Suprapubic skin (tissue), 4 donors: ENCODE data around the gene DNAH2. TPM values are rescaled to one million over a fixed set of nuclear protein-coding genes. Genes with fewer than 3 reads are reported as not detected.

ENCODE experiments used
- DNase-seq, 2 donors: peaks; one replicate each; pipeline ENCODE4 v3.0.0-alpha.2; 2019; ENCODE audit warnings: low spot score in 2 of 2
- H3K27ac ChIP-seq: fragments of 200-600 bp; sonication (generic); one replicate; pipeline ENCODE4 v1.5.1; 2019
- H3K27me3 ChIP-seq: fragments of 200-600 bp; sonication (generic); one replicate; pipeline ENCODE4 v1.5.1; 2019
- H3K36me3 ChIP-seq: fragments of 200-600 bp; sonication (generic); one replicate; pipeline ENCODE4 v1.5.1; 2019
- H3K4me1 ChIP-seq: fragments of 200-600 bp; sonication (generic); one replicate; pipeline ENCODE4 v1.5.1; 2019
- H3K4me3 ChIP-seq: fragments of 200-600 bp; sonication (generic); one replicate; pipeline ENCODE4 v1.5.1; 2019; ENCODE audit warnings: mild to moderate bottlenecking
- H3K9me3 ChIP-seq: fragments of 200-600 bp; sonication (generic); one replicate; pipeline ENCODE4 v1.5.1; 2019
- EP300 ChIP-seq: sonication (generic); formaldehyde crosslinking; IDR thresholded peaks from one replicate; pipeline ENCODE4 v1.6.1; 2017; ENCODE audit warnings: antibody characterized with exemption
- POLR2A ChIP-seq, 2 donors: fragments of 450-650 bp; IDR thresholded peaks; one replicate each; pipeline ENCODE4 v1.6.1; 2017; ENCODE audit warnings: antibody characterized with exemption in 2 of 2, mild to moderate bottlenecking in 2 of 2, moderate library complexity in 2 of 2
- POLR2AphosphoS5 ChIP-seq, 3 donors: sonication (generic); formaldehyde crosslinking; IDR thresholded peaks; one replicate each; pipeline ENCODE4 v1.6.1; 2017; ENCODE audit warnings: antibody characterized with exemption in 3 of 3
- WGBS: methylation state at CpG from one replicate; pipeline ENCODE4 v1.1.5; 2018; 5-methylcytosine and 5-hydroxymethylcytosine counted together
- total RNA-seq, 4 donors: library from RNA; depleted of rRNA; stranded (reverse); fragments of >200 nt; gene quantifications; one replicate each; pipeline ENCODE4 v1.1.0, GENCODE V29; 2016
- TF ChIP-seq, protein P1 (sequence below), 2 donors: fragments of 200-600 bp in 1 of 2; fragments of 450-650 bp in 1 of 2; sonication (generic) in 1 of 2; IDR thresholded peaks; one replicate each; pipeline ENCODE4 v1.5.1; 2016 to 2019; ENCODE audit warnings: antibody characterized with exemption in 2 of 2, mild to moderate bottlenecking in 1 of 2, moderate library complexity in 1 of 2

The DNAH2 gene
- total RNA-seq, 4 donors from 2014 or later, result 0.08 to 0.19 TPM; not detected in 2

DNA sequence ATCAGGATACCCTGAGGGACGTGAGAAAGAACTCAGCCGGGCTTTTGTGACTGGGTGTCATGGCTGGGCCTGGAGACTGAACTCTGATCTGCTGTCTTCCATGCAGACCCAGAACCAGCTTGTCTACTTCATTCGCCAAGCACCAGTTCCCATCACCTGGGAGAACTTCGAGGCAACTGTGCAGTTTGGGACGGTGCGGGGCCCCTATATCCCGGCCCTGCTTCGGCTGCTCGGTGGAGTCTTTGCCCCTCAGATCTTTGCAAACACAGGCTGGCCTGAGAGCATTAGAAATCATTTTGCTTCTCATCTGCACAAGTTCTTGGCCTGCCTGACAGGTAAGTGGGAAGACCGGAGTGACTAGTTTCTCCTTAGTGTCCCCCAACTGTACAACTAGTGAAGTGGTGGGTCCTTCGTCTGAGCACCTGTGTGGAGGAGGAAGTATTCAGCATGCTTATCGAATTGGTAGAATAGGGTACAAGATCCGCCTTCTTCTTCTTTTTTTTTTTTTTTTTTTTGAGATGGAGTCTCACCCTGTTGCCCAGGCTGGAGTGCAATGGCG is 15.5 kb downstream of the DNAH2 start:
- no peak for TF ChIP-seq EP300
- TF ChIP-seq POLR2AphosphoS5 (IDR thresholded peaks at IDR 0.05), result no peak
- TF ChIP-seq, protein P1, sequence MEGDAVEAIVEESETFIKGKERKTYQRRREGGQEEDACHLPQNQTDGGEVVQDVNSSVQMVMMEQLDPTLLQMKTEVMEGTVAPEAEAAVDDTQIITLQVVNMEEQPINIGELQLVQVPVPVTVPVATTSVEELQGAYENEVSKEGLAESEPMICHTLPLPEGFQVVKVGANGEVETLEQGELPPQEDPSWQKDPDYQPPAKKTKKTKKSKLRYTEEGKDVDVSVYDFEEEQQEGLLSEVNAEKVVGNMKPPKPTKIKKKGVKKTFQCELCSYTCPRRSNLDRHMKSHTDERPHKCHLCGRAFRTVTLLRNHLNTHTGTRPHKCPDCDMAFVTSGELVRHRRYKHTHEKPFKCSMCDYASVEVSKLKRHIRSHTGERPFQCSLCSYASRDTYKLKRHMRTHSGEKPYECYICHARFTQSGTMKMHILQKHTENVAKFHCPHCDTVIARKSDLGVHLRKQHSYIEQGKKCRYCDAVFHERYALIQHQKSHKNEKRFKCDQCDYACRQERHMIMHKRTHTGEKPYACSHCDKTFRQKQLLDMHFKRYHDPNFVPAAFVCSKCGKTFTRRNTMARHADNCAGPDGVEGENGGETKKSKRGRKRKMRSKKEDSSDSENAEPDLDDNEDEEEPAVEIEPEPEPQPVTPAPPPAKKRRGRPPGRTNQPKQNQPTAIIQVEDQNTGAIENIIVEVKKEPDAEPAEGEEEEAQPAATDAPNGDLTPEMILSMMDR (IDR thresholded peaks at IDR 0.05), result no peak
- no peak for TF ChIP-seq POLR2A (IDR thresholded peaks at IDR 0.05)
- Histone ChIP-seq H3K36me3 (no peaks in the 10 kb centered on the region), H3K4me1 (no peaks in the 10 kb centered on the region), H3K27me3 (peaks cover 3% of the 10 kb centered on the region), H3K27ac (no peak overlapping the region), H3K4me3 (no peak overlapping the region), H3K9me3 (no peaks in the 10 kb centered on the region)
- WGBS, result 62% methylated on average over 13 of the region's 14 CpGs
- no peak for DNase-seq

DNA sequence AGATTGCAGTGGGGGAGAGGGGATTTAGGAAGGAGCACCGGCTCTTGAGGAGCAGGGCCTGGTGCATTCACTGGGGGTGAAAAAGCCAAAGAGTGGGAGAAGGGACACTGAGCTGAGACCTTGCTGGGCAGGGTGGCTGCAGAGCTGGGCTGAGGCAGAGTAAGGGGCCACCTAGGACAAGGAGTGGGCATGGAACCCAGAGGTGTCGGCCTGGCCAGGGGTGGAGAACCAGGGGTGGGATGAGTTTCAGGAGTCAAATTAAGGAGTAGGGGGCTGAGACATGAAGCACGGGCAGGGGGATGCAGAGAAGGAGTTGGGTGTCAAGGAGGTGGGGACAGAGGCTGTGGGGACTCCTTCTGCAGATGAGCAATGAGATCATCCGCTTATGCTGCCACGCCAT is 20.1 kb downstream of the DNAH2 start:
- WGBS, result 87% methylated on average over 5 of the region's 5 CpGs
- peaks cover 5% of the 10 kb centered on the region for H3K27me3 ChIP-seq
- no peak for TF ChIP-seq POLR2AphosphoS5 (IDR thresholded peaks at IDR 0.05)
- TF ChIP-seq EP300, result no peak
- TF ChIP-seq, protein P1 (IDR thresholded peaks at IDR 0.05), result no peak
- no peak for TF ChIP-seq POLR2A (IDR thresholded peaks at IDR 0.05)

DNA sequence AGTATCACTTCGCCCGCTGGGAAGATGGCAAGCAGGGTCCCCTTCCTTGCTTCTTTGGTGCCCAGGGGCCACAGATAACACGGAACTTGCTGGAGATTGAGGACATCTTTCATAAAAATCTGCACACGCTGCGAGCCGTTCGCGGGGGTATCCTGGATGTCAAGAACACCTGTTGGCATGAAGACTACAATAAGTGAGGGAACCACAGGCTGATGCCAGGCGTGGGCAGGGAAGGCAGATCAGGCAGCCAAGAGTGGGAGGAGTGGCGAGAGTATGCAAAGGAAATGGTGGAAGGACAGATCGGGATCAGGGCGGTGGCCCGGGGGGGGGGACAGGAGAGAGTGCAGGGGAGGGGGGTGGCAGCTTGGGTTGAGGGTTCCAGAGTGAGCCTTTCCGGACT is 22.2 kb downstream of the DNAH2 start:
- no peaks in the 10 kb centered on the region for H3K4me1 ChIP-seq
- DNase-seq, result no peak
- peaks cover 5% of the 10 kb centered on the region for H3K27me3 ChIP-seq
- TF ChIP-seq POLR2AphosphoS5 (IDR thresholded peaks at IDR 0.05) (no peak), POLR2A (IDR thresholded peaks at IDR 0.05) (no peak), EP300 (no peak)
- TF ChIP-seq, protein P1 (IDR thresholded peaks at IDR 0.05), result no peak
- no peak overlapping the region for H3K4me3 ChIP-seq
- H3K9me3 ChIP-seq, result no peaks in the 10 kb centered on the region
- no peaks in the 10 kb centered on the region for H3K36me3 ChIP-seq
- 39% methylated on average over 14 of the region's 14 CpGs for WGBS
- H3K27ac ChIP-seq, result no peak overlapping the region

More for the DNA sequence above, 20.1 kb downstream of the DNAH2 start:
- no peak for DNase-seq
- Histone ChIP-seq H3K4me1 (no peaks in the 10 kb centered on the region), H3K4me3 (no peak overlapping the region), H3K27ac (no peak overlapping the region), H3K36me3 (no peaks in the 10 kb centered on the region), H3K9me3 (no peaks in the 10 kb centered on the region)

DNA sequence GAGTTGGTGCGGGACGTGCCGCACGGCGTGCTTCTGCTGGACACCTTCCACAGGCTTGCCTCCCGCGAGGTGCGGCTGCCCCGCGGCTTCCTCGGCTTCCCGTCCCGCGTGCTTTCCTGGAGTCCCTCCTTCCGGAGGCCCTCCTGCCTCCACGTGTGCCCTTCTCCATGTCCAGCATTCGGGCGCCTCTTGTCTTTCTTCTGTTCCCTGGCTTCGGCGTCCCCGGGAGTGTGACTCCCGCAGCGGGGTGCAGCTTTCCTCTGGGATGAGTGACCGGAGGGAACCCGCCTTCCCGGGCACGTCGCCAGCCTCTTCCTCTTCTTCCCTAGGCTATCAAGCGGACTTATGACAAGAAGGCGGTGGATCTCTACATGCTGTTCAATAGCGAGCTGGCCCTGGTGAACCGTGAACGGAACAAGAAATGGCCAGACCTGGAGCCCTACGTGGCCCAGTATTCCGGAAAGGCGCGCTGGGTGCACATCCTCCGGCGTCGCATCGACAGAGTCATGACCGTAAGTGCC is 23.0 kb downstream of the DNAH2 start:
- Histone ChIP-seq H3K4me1 (no peaks in the 10 kb centered on the region), H3K27ac (no peak overlapping the region), H3K9me3 (no peaks in the 10 kb centered on the region), H3K4me3 (no peak overlapping the region), H3K36me3 (no peaks in the 10 kb centered on the region), H3K27me3 (peaks cover 5% of the 10 kb centered on the region)
- 48% methylated on average over 40 of the region's 42 CpGs for WGBS
- TF ChIP-seq POLR2AphosphoS5 (IDR thresholded peaks at IDR 0.05) (no peak), POLR2A (IDR thresholded peaks at IDR 0.05) (no peak), EP300 (no peak)
- TF ChIP-seq, protein P1 (IDR thresholded peaks at IDR 0.05), result no peak
- DNase-seq, result no peak

DNA sequence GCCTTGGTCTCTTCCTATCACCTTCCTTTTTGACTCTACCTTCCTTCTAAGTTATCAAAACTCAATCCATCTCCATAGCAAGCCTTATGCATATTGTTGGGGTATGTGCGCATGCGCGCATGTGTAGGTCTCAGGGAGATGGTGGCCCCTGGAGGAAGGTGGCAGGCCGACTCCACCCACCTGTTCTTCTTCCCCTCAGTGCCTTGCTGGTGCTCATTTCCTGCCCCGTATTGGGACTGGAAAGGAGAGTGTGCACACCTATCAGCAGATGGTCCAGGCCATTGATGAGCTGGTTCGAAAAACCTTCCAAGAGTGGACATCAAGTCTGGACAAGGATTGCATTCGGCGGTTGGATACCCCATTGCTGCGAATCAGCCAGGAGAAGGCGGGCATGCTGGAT is 25.2 kb downstream of the DNAH2 start:
- H3K27me3 ChIP-seq, result peaks cover 5% of the 10 kb centered on the region
- H3K9me3 ChIP-seq, result no peaks in the 10 kb centered on the region
- TF ChIP-seq POLR2A (IDR thresholded peaks at IDR 0.05) (no peak), EP300 (no peak), POLR2AphosphoS5 (IDR thresholded peaks at IDR 0.05) (no peak)
- TF ChIP-seq, protein P1 (IDR thresholded peaks at IDR 0.05), result no peak
- DNase-seq, result no peak
- no peak overlapping the region for H3K27ac ChIP-seq
- 84% methylated on average over 10 of the region's 10 CpGs for WGBS
- H3K4me3 ChIP-seq, result no peak overlapping the region
- H3K36me3 ChIP-seq, result no peaks in the 10 kb centered on the region
- peaks cover 3% of the 10 kb centered on the region for H3K4me1 ChIP-seq
